Mesenchymal stem cell (in vitro differentiated cells and primary cell): ENCODE measurements around the gene TSPAN7.

Experiments
- DNase-seq: peaks from one replicate; pipeline ENCODE4 v3.0.0-alpha.2; 2013
- H2AFZ ChIP-seq: one replicate; pipeline ENCODE4 v1.6.1; 2013; ENCODE audit warnings: low read depth, mild to moderate bottlenecking, control low read depth, inconsistent platforms, low read length, moderate library complexity
- H2AK5ac ChIP-seq: 2 replicates; pipeline ENCODE4 v1.6.1; 2013; ENCODE audit warnings: low read length, moderate library complexity, mild to moderate bottlenecking, inconsistent platforms; ENCODE audit not compliant: severe bottlenecking
- H2BK120ac ChIP-seq: one replicate; pipeline ENCODE4 v1.6.1; 2013; ENCODE audit warnings: low read depth, mild to moderate bottlenecking, inconsistent platforms, low read length, moderate library complexity
- H2BK12ac ChIP-seq, 2 experiments: one replicate each; pipeline ENCODE4 v1.6.1; 2013; ENCODE audit warnings: inconsistent platforms in 2 of 2, low read length in 2 of 2, mild to moderate bottlenecking in 2 of 2, moderate library complexity in 2 of 2, control low read depth in 1 of 2
- H2BK15ac ChIP-seq: one replicate; pipeline ENCODE4 v1.6.1; 2013; ENCODE audit warnings: mild to moderate bottlenecking, low read depth, inconsistent platforms; ENCODE audit not compliant: poor library complexity, severe bottlenecking
- H2BK5ac ChIP-seq: 2 replicates; pipeline ENCODE4 v1.6.1; 2013; ENCODE audit warnings: low read depth, mild to moderate bottlenecking, low read length, control low read depth, inconsistent platforms; ENCODE audit not compliant: poor library complexity, severe bottlenecking
- H3K14ac ChIP-seq, 2 experiments: one replicate each; pipeline ENCODE4 v1.6.1; 2013; ENCODE audit warnings: inconsistent platforms in 2 of 2, low read length in 2 of 2, control low read depth in 1 of 2, mild to moderate bottlenecking in 1 of 2, moderate library complexity in 1 of 2
- H3K18ac ChIP-seq, 2 experiments: one replicate each; pipeline ENCODE4 v1.6.1; 2013; ENCODE audit warnings: inconsistent platforms in 2 of 2, low read length in 2 of 2, control low read depth in 1 of 2, low read depth in 1 of 2, mild to moderate bottlenecking in 1 of 2
- H3K23ac ChIP-seq, 2 experiments: one replicate each; pipeline ENCODE4 v1.6.1; 2013; ENCODE audit warnings: inconsistent platforms in 2 of 2, low read length in 2 of 2, mild to moderate bottlenecking in 2 of 2, moderate library complexity in 2 of 2, control low read depth in 1 of 2
- H3K27ac ChIP-seq: 2 replicates; pipeline ENCODE4 v1.5.1; 2013; ENCODE audit warnings: mild to moderate bottlenecking, moderate library complexity, low read length, control low read depth, inconsistent platforms; ENCODE audit not compliant: poor library complexity, severe bottlenecking
- H3K27me3 ChIP-seq, 2 experiments: 2 replicates each; pipeline versions ENCODE4 v1.6.1 to v1.7.0; 2013; ENCODE audit warnings: low read length in 2 of 2, mild to moderate bottlenecking in 2 of 2, moderate library complexity in 2 of 2, control low read depth in 1 of 2, inconsistent platforms in 1 of 2; ENCODE audit not compliant: control insufficient read depth in 1 of 2, insufficient read depth in 1 of 2
- H3K36me3 ChIP-seq, 2 experiments: 2 replicates each; pipeline versions ENCODE4 v1.6.1 to v1.7.0; 2013; ENCODE audit warnings: low read length in 2 of 2, control low read depth in 1 of 2, inconsistent platforms in 1 of 2, low read depth in 1 of 2, mild to moderate bottlenecking in 1 of 2; ENCODE audit not compliant: insufficient read depth in 2 of 2, control insufficient read depth in 1 of 2
- H3K4ac ChIP-seq, 2 experiments: one replicate each; pipeline ENCODE4 v1.6.1; 2013; ENCODE audit warnings: inconsistent platforms in 2 of 2, low read length in 2 of 2, mild to moderate bottlenecking in 2 of 2, moderate library complexity in 2 of 2, control low read depth in 1 of 2, low read depth in 1 of 2
- H3K4me1 ChIP-seq: 2 replicates; pipeline ENCODE4 v1.6.1; 2013; ENCODE audit warnings: low read depth, low read length, control low read depth; ENCODE audit not compliant: control insufficient read depth, insufficient read depth
- H3K4me2 ChIP-seq: 2 replicates; pipeline ENCODE4 v1.6.1; 2013; ENCODE audit warnings: low read length, mild to moderate bottlenecking, inconsistent platforms; ENCODE audit not compliant: poor library complexity, severe bottlenecking
- H3K4me3 ChIP-seq, 2 experiments: 2 replicates each; pipeline versions ENCODE4 v1.5.1 to v1.7.0; 2013; ENCODE audit warnings: low read length in 2 of 2, mild to moderate bottlenecking in 2 of 2, control low read depth in 1 of 2, low read depth in 1 of 2; ENCODE audit not compliant: insufficient read depth in 1 of 2
- H3K79me1 ChIP-seq: replicated peaks from 2 replicates; pipeline ENCODE4 v1.6.1; 2013; ENCODE audit warnings: mild to moderate bottlenecking, control low read depth, low read length, inconsistent platforms; ENCODE audit not compliant: poor library complexity, severe bottlenecking
- H3K9ac ChIP-seq: 2 replicates; pipeline ENCODE4 v1.7.0; 2013; ENCODE audit warnings: mild to moderate bottlenecking, low read length, moderate library complexity
- H3K9me3 ChIP-seq: 2 replicates; pipeline ENCODE4 v1.7.0; 2013; ENCODE audit warnings: mild to moderate bottlenecking, low read length; ENCODE audit not compliant: control insufficient read depth
- H4K8ac ChIP-seq: one replicate; pipeline ENCODE4 v1.6.1; 2013; ENCODE audit warnings: inconsistent platforms, mild to moderate bottlenecking, low read length, moderate library complexity
- H4K91ac ChIP-seq: one replicate; pipeline ENCODE4 v1.6.1; 2013; ENCODE audit warnings: mild to moderate bottlenecking, low read length, inconsistent platforms
- WGBS: methylation state at CpG from one replicate; pipeline ENCODE4 v1.1.7; 2013; ENCODE audit warnings: mixed read lengths; 5-methylcytosine and 5-hydroxymethylcytosine counted together

TSPAN7 gene

GRCh38 chrX:38652934-38653442 is 91.6 kb downstream of the TSPAN7 start:
- no peak overlapping the region for H3K4me3 ChIP-seq
- no peaks in the 10 kb centered on the region for H3K9me3 ChIP-seq
- H3K14ac ChIP-seq, result no peak overlapping the region
- no peaks in the 10 kb centered on the region for H3K36me3 ChIP-seq
- H3K4me1 ChIP-seq, result no peaks in the 10 kb centered on the region
- no peak overlapping the region for H2BK5ac ChIP-seq
- peaks cover 0 to 27% of the 10 kb centered on the region in 2 experiments for H3K27me3 ChIP-seq
- no peak overlapping the region for H3K23ac ChIP-seq
- no peak overlapping the region for H3K27ac ChIP-seq
- no peak overlapping the region for H3K9ac ChIP-seq
- H3K79me1 ChIP-seq, result no peaks in the 10 kb centered on the region
- no peak overlapping the region for H3K4ac ChIP-seq
- DNase-seq, result no peak
- H4K91ac ChIP-seq, result no peak overlapping the region
- H3K4me2 ChIP-seq, result no peak overlapping the region
- H4K8ac ChIP-seq, result no peak overlapping the region
- no peak overlapping the region for H3K18ac ChIP-seq
- no peak overlapping the region for H2AFZ ChIP-seq
- no peak overlapping the region for H2BK12ac ChIP-seq
- H2AK5ac ChIP-seq, result no peak overlapping the region
- no peak overlapping the region for H2BK15ac ChIP-seq
- no peak overlapping the region for H2BK120ac ChIP-seq
- WGBS, result 94% methylated on average over 13 of the region's 13 CpGs

- no peak overlapping the region for H3K18ac ChIP-seq
- no peak overlapping the region for H3K23ac ChIP-seq
- no peaks in the 10 kb centered on the region for H3K79me1 ChIP-seq
- no peaks in the 10 kb centered on the region for H3K4me1 ChIP-seq
- H3K9me3 ChIP-seq, result no peaks in the 10 kb centered on the region
- no peak overlapping the region for H4K8ac ChIP-seq
- no peak overlapping the region for H3K9ac ChIP-seq
- H2AFZ ChIP-seq, result no peak overlapping the region
- no peak overlapping the region for H3K4me3 ChIP-seq
- no peak overlapping the region for H4K91ac ChIP-seq
- no peak overlapping the region for H2BK15ac ChIP-seq
- no peak overlapping the region for H2BK12ac ChIP-seq
- DNase-seq, result peak; percentile 23
- H3K14ac ChIP-seq, result no peak overlapping the region
- no peak overlapping the region for H2BK120ac ChIP-seq
- peaks cover 0 to 31% of the 10 kb centered on the region in 2 experiments for H3K27me3 ChIP-seq
- H2BK5ac ChIP-seq, result no peak overlapping the region
- no CpG with 5 or more reads among the region's 1 CpG for WGBS
- no peak overlapping the region for H3K27ac ChIP-seq
- no peaks in the 10 kb centered on the region for H3K36me3 ChIP-seq
- H3K4ac ChIP-seq, result no peak overlapping the region
- no peak overlapping the region for H2AK5ac ChIP-seq
- no peak overlapping the region for H3K4me2 ChIP-seq
These were observed 93.0 kb downstream of the TSPAN7 start for GRCh38 chrX:38654302-38654701.

GRCh38 chrX:38656350-38656915 is 95.1 kb downstream of the TSPAN7 start:
- WGBS, result 86% methylated on average over 3 of the region's 4 CpGs
- Histone ChIP-seq H2AK5ac (no peak overlapping the region), H3K23ac (no peak overlapping the region), H3K9me3 (no peaks in the 10 kb centered on the region), H3K79me1 (no peaks in the 10 kb centered on the region), H2BK5ac (no peak overlapping the region), H2AFZ (no peak overlapping the region), H3K36me3 (no peaks in the 10 kb centered on the region), H2BK120ac (no peak overlapping the region), H3K4me2 (no peak overlapping the region), H3K4me1 (no peaks in the 10 kb centered on the region), H3K9ac (no peak overlapping the region), H4K91ac (no peak overlapping the region), H3K18ac (no peak overlapping the region), H3K4me3 (no peak overlapping the region), H3K4ac (no peak overlapping the region), H3K27ac (no peak overlapping the region), H4K8ac (no peak overlapping the region), H3K14ac (no peak overlapping the region), H2BK15ac (no peak overlapping the region), H2BK12ac (no peak overlapping the region), H3K27me3 (peaks cover 0 to 37% of the 10 kb centered on the region in 2 experiments)
- no peak for DNase-seq

DNA sequence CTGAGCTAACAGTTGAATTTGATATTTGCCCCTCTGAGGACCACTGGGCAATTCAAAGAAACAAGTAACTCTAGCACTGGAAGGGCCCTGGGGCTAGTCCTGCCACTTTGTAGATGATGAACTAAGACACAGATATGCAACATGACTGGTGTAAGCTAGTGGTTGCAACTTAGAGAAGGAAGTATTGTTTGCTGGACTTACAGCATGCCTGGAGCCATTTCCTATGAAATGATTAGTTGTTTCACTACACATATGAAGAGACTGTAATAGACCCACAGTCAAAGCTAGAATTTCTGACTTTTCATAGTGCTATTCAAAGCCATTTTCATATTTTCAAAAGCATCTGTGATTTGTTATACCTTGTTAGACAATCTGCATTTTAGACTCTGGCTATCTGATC is 96.2 kb downstream of the TSPAN7 start:
- no peak overlapping the region for H2AK5ac ChIP-seq
- H2BK12ac ChIP-seq, result no peak overlapping the region
- H2BK15ac ChIP-seq, result no peak overlapping the region

More for the DNA sequence above, 96.2 kb downstream of the TSPAN7 start:
- Histone ChIP-seq H3K23ac (no peak overlapping the region), H3K4me2 (no peak overlapping the region), H4K8ac (no peak overlapping the region), H3K27me3 (peaks cover 3 to 44% of the 10 kb centered on the region in 2 experiments), H3K18ac (no peak overlapping the region), H3K9ac (no peak overlapping the region), H3K4me3 (no peak overlapping the region), H3K36me3 (no peaks in the 10 kb centered on the region), H3K14ac (no peak overlapping the region), H4K91ac (no peak overlapping the region), H3K27ac (no peak overlapping the region), H2BK120ac (no peak overlapping the region), H3K9me3 (no peaks in the 10 kb centered on the region), H3K79me1 (no peaks in the 10 kb centered on the region), H2AFZ (no peak overlapping the region), H3K4me1 (no peaks in the 10 kb centered on the region), H2BK5ac (no peak overlapping the region), H3K4ac (no peak overlapping the region)
- DNase-seq, result no peak
